ENCODE results near the gene STXBP5L.

- no peak for TF ChIP-seq FOXJ3 (CRISPR knock-in tag; IDR thresholded peaks at IDR 0.05)
- TF ChIP-seq POLR2AphosphoS5 (IDR thresholded peaks at IDR 0.05; ENCODE audit: low read depth, low read length): no peak
- no peak for TF ChIP-seq RFX5 (IDR thresholded peaks at IDR 0.05; ENCODE audit: low read length)
- no peak for TF ChIP-seq CTCF (IDR thresholded peaks at IDR 0.05)
- TF ChIP-seq MAX (IDR thresholded peaks at IDR 0.05; ENCODE audit: low read depth): no peak
- TF ChIP-seq RAD21 (IDR thresholded peaks at IDR 0.05; ENCODE audit: low read length): no peak
These were observed 75.3 kb downstream of the STXBP5L start for GRCh38 chr3:120983321-120983665.
